HG03442 (cell line): ENCODE data around the gene OTOP1.
"Not testable (repeated sequence)": the region's sequence is repeated elsewhere in the genome, so short reads cannot be mapped to it uniquely, and the experiment has no call there.

Experiments
- ATAC-seq: cut with Tn5 transposase; IDR thresholded peaks from one replicate; pipeline ENCODE4 v1.9.1; 2021; ENCODE audit warnings: mild to moderate bottlenecking, moderate library complexity; ENCODE audit not compliant: unreplicated experiment

Gene OTOP1

DNA sequence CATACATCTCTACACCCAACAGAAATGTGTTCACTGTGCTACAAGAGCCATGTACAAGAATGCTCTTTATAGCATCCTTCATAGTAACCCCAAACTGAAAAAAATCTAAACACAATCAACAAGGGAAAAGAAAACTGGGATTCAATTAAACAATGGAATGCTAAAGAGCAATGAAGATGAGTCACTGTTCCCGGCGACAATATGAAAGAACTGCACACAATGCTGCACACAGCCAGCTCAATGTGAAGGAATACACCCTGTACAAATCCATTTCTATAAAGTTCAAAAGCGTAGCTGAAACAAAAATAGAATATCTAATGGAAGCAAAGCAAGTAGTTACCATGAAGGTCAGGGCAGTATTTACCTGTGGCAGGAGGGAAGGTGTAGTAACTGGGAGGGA lies 12.8 kb upstream of the OTOP1 start:
- ATAC-seq: not testable (repeated sequence)

DNA sequence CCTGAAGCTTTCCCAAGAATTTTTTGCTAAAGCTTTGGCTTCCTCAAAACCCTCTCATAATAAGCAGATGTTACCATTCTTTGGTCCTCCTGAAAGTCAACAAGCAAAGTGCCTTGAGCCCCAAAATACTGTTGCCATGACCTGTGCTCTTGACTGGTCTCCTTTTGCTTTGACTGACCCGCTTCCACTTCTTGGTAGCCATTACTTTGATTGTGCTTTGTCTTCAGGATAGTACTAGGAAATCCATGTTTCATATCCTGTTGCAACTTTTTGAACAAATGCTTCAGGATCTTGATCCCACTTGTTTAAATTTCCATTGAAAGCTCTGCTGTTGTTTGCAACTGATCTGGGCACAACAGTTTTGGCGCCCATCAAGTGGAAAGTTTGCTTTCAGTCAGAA lies 6.9 kb upstream of the OTOP1 start:
- no peak for ATAC-seq

DNA sequence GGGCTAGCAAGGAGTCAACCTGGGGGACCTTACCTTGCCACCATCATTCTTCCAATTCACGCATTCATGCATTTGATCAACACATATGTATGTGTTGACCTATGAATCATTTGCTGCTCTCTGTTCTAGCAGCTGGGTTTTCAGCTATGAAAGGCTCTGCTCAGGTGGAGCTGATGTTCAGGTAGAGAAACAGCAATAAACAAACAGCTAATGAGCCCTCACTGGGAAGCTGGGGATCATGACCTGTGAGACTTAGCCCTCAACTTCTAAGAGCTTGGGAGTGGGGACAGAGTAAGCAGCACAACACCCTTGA lies 1.6 kb upstream of the OTOP1 start:
- no peak for ATAC-seq

DNA sequence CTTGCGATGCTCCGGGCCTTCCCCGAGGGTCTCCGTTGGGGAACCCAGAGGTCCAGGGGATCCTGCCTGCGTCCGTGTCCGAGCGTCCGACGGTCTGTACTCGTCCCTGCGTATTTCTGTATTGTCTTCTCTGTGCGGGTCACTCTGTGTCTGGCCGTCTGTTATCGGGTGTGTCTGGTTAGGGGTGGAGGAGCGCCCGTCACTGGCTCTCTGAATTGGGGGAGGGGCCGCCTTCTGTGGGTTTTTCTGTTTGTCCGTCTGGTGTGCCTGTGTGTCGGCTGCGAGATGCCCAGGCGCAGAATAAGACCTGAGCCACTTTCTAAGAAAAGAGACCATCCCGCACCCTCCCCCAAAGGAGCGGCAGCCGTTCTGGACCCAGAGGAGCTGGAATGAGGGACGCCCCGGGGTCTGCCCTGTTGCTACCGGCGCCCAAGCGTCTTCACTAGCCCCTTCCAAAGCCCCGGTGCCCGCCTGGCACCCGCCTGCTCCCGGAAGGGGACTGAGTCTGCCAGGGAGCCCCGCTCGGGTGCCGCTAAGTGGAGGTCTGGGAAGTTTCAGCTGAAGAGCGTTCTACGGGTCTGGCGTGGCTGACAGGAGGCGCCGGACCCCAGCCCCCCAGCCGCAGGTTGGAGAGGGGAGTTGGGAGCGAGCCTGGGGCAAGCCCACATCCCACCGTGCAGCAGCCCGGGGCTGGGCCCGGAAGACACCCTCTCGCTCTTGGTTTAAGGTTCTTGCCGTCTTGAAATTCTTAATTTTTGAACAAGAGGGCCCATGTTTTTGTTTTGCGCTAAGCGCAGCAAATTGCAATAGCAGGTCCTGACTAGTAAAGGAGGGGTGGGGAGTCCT lies 1.0 kb upstream of the OTOP1 start:
- no peak for ATAC-seq

DNA sequence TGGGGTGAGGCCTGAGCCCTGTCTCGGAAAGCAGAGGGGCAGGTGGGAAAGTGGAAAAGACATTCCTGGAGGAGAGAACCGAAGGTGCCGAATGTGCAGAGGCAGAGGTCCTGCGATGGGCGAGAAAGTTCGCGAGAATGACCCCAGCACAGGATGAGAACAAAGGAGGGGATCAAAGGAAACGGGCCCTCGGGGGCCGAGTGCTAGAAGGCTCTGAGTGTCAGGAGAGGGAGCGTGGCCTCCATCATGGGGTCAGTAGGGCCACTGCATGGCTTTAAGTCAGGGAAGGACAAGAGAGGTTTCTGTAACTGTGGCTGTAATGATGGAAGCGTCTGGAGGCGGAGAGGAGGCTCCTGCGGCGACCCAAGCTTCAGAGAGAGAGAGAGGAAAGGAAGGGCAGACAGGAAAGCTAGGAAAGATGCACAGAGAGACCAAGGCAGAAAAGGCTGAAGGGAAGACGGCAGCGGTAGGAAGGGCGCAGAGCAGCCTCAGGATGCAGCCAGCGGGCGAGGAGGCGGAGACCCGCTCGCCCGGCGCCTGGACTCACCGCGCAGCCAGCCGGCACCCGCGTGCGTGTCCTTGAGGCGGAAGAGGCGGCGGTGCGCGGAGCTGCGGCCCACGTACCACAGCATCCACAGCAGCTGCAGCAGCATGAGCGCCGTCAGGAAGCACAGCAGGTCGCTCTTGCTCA lies 669 bp downstream of the OTOP1 start:
- ATAC-seq: no peak

DNA sequence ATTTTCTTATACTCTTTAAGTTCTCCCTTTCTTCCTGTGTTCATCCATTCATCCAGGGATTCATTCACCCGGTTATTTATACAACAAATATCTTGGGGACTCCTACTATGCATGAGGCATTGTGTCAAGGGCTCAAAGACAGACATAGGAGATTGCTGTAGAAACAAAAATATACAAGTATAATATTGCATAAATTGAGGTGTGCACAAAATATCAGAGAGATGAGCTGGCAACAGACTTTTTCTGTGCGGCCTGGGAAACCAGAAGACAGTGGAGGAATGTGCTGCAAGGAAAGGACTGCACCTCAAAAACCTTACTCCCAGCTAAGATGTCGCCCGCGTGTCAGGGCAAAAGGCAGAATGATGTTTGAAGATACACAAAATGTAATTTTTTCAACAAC lies 9.6 kb downstream of the OTOP1 start:
- ATAC-seq: no peak

DNA sequence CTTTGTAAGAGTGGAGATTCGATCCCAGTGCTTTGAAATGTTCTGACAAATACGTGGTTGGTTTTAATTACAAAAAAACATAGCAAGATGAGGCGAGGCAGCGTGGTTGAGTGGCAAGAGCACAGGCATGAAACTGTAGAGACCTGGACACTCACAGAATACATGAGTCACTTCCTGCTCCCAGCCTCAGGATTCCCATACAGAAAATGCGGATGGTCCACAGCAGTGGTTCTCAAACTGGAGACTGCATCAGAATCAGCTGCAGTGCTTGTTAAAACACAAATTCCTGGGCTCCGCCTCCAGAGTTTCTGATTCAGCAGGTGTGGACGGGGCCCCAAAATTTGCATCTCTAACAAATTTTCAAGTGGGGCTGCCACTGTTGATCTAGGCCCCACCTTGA lies 10.1 kb downstream of the OTOP1 start:
- no peak for ATAC-seq

DNA sequence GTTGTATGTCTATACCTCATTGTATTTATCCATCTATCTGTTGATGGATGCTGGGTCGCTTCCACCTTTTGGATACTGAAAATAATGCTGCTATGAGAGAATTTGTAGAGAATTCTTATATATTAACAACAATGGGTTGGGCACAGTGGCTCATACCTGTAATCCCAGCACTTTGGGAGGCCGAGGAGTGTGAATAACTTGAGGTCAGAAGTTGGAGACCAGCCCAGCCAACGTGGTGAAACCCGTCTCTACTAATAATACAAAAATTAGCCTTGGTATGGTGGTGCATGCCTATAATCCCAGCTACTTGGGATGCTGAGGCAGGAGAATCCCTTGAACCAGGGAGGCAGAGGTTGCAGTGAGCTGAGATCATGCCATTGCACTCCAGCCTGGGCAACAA lies 13.1 kb downstream of the OTOP1 start:
- not testable (repeated sequence) for ATAC-seq

DNA sequence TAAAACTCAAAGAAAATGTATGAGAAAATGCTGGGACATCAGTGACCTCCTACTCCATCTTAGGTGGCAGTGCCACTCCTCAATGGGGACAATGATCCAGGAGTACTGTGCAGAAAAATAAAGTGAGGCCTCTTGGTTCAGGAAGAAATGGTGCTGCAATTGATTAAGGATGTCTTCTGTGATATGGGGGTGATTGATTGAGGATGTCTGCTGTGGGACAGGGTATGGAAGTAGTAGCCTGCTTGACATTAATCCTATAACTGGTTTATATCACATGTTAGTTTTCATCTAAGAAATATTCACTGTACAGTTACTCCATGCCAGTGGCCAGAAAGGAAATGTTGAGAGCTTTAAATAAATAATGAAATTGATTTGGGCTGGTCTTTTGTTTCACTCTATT lies 20.5 kb downstream of the OTOP1 start:
- ATAC-seq: no peak

DNA sequence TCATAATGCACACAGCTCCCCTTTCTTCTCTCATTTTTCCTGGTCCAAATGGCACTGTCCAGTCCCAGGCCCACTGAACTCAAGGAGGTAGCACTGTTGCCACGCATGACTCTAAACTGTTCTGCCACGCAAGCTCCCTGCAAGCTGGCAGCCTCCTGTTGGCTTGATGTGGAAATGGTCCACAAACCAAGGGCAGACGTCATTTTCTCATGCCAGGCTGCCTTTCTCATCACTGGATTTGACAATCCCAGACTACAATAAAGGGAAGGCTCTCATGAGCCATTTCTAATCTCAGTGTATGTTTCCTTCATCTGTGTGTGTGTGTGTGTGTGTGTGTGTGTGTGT lies 22.4 kb downstream of the OTOP1 start:
- ATAC-seq: no peak

DNA sequence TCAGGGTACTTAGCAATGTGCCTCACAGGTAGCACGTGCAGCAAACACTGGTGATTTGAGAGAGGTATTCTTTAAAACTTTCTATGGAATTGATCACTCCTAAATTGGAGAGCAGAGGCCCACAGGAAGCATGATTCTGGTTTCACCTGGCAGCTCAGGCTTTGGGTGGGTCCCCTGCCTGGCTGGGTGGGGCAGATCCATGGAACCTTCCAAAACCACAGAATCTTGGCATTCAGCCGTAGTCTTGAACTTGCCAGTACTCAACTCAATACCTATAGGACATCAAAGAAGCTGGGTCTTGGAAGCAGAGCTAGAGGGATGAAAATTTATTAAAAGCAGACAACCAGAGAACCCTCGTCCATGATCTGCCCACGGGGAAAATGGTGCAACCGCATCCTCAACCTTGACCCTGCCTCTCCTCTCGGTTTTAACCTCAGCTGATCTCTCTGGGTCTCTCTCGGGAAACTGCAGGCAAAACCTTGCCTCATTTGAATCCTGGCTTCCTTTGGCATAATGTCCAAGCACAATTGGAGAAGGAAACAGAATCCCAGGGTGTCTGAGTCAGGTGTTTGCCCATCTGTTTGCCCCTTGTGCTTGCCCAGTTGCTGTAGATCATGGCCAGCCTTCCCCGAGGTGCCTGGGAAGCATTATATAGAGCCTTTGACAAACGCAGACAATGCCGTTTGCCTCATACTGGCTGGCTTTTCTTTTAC lies 22.9 kb downstream of the OTOP1 start:
- ATAC-seq: no peak

DNA sequence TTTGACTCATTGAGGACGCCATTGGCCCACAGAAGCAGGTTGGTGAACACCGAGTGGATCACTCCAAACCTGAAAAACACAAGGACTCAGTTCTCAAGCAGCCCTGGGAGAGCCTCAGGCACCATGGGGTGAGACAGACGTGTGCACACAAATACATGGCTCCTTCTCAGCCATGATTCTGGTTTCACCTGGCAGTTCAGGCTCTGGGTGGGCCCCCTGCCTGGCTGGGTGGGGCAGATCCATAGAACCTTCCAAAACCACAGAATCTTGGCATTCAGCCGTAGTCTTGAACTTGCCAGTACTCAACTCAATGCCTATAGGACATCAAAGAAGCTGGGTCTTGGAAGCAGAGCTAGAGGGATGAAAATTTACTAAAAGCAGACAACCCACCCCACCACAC lies 24.2 kb downstream of the OTOP1 start:
- no peak for ATAC-seq

DNA sequence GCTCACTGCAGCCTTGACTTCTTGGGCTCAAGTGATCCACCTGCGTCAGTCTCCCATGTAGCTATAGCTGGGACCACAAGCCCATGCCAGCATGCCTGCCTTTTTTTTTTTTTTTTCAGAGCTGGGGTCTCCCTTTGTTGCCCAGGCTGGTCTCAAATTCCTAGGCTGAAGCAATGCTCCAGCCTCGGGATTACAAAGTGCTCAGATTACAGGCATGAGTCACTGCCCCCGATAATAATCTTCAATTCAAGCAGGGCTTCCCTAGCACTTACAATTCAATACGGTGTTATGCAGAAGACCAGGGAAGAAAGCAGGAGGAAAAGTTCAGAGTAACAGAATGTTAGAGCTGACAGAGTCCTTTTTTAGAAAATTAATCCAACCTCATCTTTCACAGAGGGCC lies 26.1 kb downstream of the OTOP1 start:
- no peak for ATAC-seq

DNA sequence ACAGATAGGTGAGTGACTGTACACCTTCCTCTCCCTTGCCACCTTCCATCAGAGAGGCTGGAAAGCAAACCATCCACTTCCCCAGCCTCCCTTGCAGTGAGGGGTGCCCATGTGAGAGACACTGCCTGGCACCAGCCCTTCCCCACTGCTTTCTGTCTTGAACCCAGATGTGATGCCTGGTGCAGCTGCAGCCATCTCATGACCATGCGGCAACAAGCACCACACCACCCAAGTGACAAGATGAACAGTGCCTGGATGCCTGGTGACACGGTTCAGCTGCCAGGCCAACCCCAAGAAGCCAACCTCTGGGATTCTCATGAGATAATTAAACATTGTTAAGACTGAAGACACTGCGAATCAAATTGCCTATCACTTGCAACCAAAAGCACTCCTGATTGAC lies 31.4 kb downstream of the OTOP1 start:
- ATAC-seq: no peak

DNA sequence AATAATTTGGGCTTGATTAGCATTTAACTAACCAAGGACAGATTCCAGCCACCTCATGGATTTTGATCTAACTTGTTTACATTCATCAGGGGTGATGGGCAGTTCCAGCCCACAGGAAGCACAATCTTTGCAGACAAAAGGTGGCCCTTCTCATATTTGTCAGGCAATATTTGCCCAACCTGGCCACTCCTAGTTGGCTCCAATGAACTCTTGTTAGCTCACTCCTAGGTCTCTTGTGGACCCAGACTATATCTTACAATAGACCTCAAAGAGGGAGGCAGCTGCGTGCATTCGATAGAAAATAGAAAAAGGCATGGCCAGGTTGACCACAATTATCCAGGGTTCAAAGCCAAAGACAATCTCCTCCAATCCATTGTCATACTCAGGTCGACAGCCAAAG lies 38.2 kb downstream of the OTOP1 start:
- not testable (repeated sequence) for ATAC-seq

DNA sequence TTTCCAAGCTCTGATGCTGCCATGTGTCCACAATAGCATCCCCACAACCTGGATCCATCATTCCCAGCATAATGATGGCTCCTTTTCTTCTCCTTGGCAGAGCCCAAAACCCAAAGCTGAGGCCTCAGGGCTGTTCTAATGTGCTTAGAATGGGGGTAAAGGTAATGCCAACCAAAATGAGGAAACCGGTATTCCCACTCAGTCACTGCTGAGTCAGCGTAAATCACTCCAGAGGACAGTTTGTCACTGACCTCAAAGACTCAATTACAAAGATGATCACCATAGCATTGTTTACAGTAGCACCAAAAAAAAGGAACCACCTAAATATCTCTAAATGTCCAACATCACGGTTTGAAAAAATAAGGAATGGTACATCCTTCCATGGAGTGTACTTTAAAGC lies 41.2 kb downstream of the OTOP1 start:
- no peak for ATAC-seq

DNA sequence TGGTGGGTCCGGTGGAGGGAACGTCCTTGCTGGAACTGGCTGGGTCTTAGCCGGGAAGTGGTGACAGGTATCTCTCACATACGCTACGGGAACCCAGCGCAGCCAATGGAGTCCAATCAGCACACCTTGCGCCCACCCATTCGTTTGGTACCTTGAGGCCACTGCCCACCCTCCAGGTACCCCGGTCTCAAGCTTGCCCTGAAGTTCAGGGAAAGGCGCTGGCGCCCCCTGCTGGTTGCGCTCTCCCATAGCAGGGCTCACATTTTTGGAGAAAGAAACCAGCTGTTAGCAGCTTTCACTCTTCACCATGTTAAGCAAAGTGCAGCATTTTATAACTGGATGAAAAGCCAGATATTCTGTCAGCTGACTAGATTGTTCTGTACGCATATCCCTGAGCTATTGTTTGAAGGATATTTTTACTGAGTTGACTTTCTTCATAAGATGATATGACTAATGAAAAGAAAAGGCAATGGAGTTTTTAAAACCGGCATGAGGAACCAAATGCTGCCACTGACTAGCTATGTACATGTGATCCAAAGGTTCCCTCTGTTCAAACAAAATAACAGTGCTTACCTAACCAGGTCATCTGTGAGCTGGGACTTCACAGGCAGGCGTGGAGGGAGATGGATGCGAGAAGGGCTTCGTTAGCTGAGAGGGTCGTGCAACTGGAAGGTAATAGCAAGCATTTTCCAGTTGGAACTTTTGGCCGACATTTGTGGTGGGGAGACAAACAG lies 43.7 kb downstream of the OTOP1 start:
- no peak for ATAC-seq

DNA sequence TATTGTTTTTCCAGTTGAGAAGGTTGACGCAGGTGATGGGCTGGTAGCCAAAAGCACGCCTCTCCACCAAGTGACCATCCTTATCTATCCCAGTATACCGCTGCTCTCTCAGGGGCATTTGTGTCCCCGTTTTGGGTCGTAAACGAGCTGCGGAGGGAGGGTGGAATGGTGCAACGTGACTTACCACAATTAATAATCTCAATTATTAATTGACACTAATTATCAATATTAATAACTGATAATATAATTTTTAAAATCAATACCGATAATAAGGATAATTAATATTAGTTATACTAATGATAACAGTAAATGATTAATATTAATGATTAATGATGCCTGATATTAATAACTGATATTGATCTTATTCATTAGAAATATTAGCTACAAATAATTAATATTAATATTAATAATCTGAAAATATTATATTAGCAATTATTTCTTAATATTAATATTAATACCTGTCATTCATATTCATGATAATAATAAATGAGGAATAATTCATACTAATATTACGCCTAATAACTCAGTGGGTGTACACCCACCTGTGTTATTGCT lies 56.1 kb downstream of the OTOP1 start:
- no peak for ATAC-seq

DNA sequence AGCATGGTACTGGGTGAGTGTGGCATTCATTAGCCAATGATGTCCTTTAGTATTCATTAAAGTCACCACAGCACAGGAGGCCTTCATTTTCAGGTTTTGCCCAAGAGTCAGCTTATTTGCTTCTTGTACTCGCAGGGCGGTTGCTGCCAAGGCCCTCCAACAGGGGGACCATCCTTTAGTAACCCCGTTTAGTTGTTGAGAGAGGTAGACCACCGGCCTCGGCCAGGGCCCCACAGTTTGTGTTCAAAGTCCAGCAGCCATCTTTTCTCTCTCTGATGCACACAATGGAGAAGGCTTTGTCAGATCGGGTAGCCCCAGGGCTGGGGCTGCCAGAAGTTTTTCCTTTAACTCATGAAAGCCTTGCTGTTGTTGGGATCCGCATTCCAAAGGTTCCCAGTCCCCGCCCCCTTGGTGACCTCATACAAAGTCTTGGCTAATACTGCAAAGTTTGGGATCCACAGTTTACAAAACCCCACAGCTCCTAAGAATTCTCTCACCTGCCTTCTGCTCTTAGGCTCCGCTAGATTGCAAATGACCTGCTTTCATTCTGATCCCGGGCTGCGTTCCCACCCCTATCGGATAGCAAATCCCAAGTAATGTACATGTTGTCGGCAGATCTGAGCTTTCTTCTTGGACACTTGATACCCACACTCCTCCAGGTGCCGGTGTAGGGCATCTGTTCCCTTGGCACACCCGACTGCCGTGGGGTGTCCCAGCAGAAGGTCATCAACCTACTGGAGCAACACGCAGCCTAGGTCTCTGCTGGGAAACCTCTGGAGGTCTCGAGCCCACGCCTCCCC lies 58.5 kb downstream of the OTOP1 start:
- ATAC-seq: not testable (repeated sequence)

DNA sequence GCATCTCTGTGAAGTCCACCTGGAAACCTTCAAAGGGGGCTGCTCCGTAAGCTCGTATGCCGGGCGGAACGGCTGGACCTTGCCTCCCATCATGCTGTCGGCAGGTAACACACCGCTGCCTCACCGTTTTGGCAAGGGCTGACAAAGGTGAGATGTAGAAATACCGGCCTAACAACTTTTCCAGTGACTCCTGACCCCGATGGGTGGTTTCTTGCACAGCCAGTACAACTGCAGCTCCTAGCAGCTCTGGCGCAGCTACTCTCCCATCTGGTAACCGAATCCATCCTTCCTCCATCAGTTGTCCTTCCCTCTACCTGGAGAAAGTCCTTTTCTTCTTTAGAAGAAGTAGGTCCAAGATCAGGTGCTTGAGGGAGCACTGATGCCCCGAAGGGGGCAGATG lies 59.7 kb downstream of the OTOP1 start:
- ATAC-seq: not testable (repeated sequence)
